ENCODE results near the gene PAK1.

The PAK1 gene

GRCh38 chr11:77436506-77436905 lies 37.4 kb downstream of the PAK1 start:
- DNase-seq (ENCODE audit: low read depth in 2 of 2) = no peak

- DNase-seq (ENCODE audit: low read depth in 2 of 2) = no peak
Measured at GRCh38 chr11:77435972-77436371, 37.9 kb downstream of the PAK1 start.

- no peak for DNase-seq (ENCODE audit: low read depth in 2 of 2)
Measured at GRCh38 chr11:77431813-77432212, 42.1 kb downstream of the PAK1 start.

- DNase-seq (ENCODE audit: low read depth in 2 of 2) = no peak
Measured at GRCh38 chr11:77428598-77428997, 45.3 kb downstream of the PAK1 start.

GRCh38 chr11:77425346-77425745 lies 48.5 kb downstream of the PAK1 start:
- no peak for DNase-seq (ENCODE audit: low read depth in 2 of 2)

- no peak for DNase-seq (ENCODE audit: low read depth in 2 of 2)
Measured at GRCh38 chr11:77424644-77425043, 49.2 kb downstream of the PAK1 start.

GRCh38 chr11:77423624-77424023 lies 50.3 kb downstream of the PAK1 start:
- no peak for DNase-seq (ENCODE audit: low read depth in 2 of 2)

- DNase-seq (ENCODE audit: low read depth in 2 of 2) = no peak
Measured at GRCh38 chr11:77422687-77423086, 51.2 kb downstream of the PAK1 start.

GRCh38 chr11:77421041-77421723 lies 52.7 kb downstream of the PAK1 start:
- no peak for DNase-seq (ENCODE audit: low read depth in 2 of 2)

GRCh38 chr11:77418971-77419597 lies 54.8 kb downstream of the PAK1 start:
- DNase-seq (ENCODE audit: low read depth in 2 of 2) = peak in 1 of 2 experiments; percentile 3

GRCh38 chr11:77418155-77418970 lies 55.5 kb downstream of the PAK1 start:
- no peak for DNase-seq (ENCODE audit: low read depth in 2 of 2)

GRCh38 chr11:77416357-77416756 lies 57.5 kb downstream of the PAK1 start:
- no peak for DNase-seq (ENCODE audit: low read depth in 2 of 2)

- DNase-seq (ENCODE audit: low read depth in 2 of 2) = peak; percentile 15 to 32
Measured at GRCh38 chr11:77413850-77414460, 59.9 kb downstream of the PAK1 start.

GRCh38 chr11:77412814-77413213 lies 61.1 kb downstream of the PAK1 start:
- no peak for DNase-seq (ENCODE audit: low read depth in 2 of 2)

GRCh38 chr11:77411717-77412441 lies 62.0 kb downstream of the PAK1 start:
- DNase-seq (ENCODE audit: low read depth in 2 of 2) = peak; percentile 62 to 68

GRCh38 chr11:77411137-77411707 lies 62.7 kb downstream of the PAK1 start:
- no peak for DNase-seq (ENCODE audit: low read depth in 2 of 2)

- no peak for DNase-seq (ENCODE audit: low read depth in 2 of 2)
Measured at GRCh38 chr11:77410076-77410827, 63.6 kb downstream of the PAK1 start.

GRCh38 chr11:77409046-77409445 lies 64.8 kb downstream of the PAK1 start:
- no peak for DNase-seq (ENCODE audit: low read depth in 2 of 2)

- DNase-seq (ENCODE audit: low read depth in 2 of 2) = peak; percentile 52 to 58
Measured at GRCh38 chr11:77407613-77408012, 66.3 kb downstream of the PAK1 start.

GRCh38 chr11:77406396-77406795 lies 67.5 kb downstream of the PAK1 start:
- no peak for DNase-seq (ENCODE audit: low read depth in 2 of 2)

- no peak for DNase-seq (ENCODE audit: low read depth in 2 of 2)
Measured at GRCh38 chr11:77403211-77403610, 70.7 kb downstream of the PAK1 start.

Measured in fibroblast of skin of left quadriceps (primary cell).